AG10803 (cell line): Measurements from ENCODE around the gene DNASE1L2.

ENCODE experiments used
- DNase-seq: peaks from one replicate; pipeline ENCODE4 v3.0.0; 2010; ENCODE audit warnings: low read depth
- H3K4me3 ChIP-seq: 2 replicates; pipeline ENCODE4 v1.5.1; 2011; ENCODE audit warnings: mild to moderate bottlenecking, low read length, control low read depth
- CTCF ChIP-seq: conservative IDR thresholded peaks from 2 replicates; pipeline ENCODE4 v1.5.1; 2011; ENCODE audit warnings: mild to moderate bottlenecking, low read length, control low read depth, inconsistent platforms

Gene DNASE1L2

GRCh38 chr16:2243031-2243528 is 6.8 kb downstream of the DNASE1L2 start:
- no peak overlapping the region for H3K4me3 ChIP-seq
- TF ChIP-seq CTCF: no peak
- DNase-seq: no peak

- no peak overlapping the region for H3K4me3 ChIP-seq
- DNase-seq: no peak
- no peak for TF ChIP-seq CTCF
Measured at GRCh38 chr16:2243781-2244180, 7.5 kb downstream of the DNASE1L2 start.

GRCh38 chr16:2244301-2244700 is 8.1 kb downstream of the DNASE1L2 start:
- no peak overlapping the region for H3K4me3 ChIP-seq
- no peak for TF ChIP-seq CTCF
- DNase-seq: no peak

- no peak for TF ChIP-seq CTCF
- DNase-seq: no peak
- no peak overlapping the region for H3K4me3 ChIP-seq
Measured at GRCh38 chr16:2244926-2245795, 8.9 kb downstream of the DNASE1L2 start.

GRCh38 chr16:2246301-2246885 is 10.1 kb downstream of the DNASE1L2 start:
- H3K4me3 ChIP-seq: no peak overlapping the region
- TF ChIP-seq CTCF: no peak
- no peak for DNase-seq

GRCh38 chr16:2250652-2251295 is 14.5 kb downstream of the DNASE1L2 start:
- no peak for TF ChIP-seq CTCF
- peak overlapping the region; percentile 73 for H3K4me3 ChIP-seq
- DNase-seq: peak; percentile 38
